Endothelial cell of umbilical vein (primary cell): ENCODE measurements around the gene TLR9. TPM values are rescaled to one million over a fixed set of nuclear protein-coding genes. Genes with fewer than 3 reads are reported as not detected.

Source experiments
- BruUV-seq: library from RNA; stranded (reverse); fragments of 400-500 nt; replicated peaks from 2 replicates; lab custom pipeline; 2021; lab: Mats Ljungman, UMichigan
- CTCF ChIA-PET: fragments of 300-600, 350-600 bp; sonication (Branson Sonifier 250); formaldehyde crosslinking; loops from one replicate; lab custom pipeline; 2021; ENCODE audit warnings: antibody characterized with exemption, inconsistent platforms; lab: Charles Lee
- POLR2A ChIA-PET: fragments of 300-600, 350-600 bp; sonication (Branson Sonifier 250); formaldehyde crosslinking; loops from one replicate; lab custom pipeline; 2021; ENCODE audit warnings: antibody characterized with exemption, inconsistent platforms; lab: Charles Lee
- DNase-seq: peaks from one replicate; pipeline ENCODE4 v3.0.0-alpha.2; 2011; ENCODE audit warnings: low read depth, low spot score
- FAIRE-seq: peaks from 2 replicates; lab custom pipeline; 2011; peaks lifted over from hg19 to GRCh38; lab: Jason Lieb, UNC
- H2AFZ ChIP-seq: 2 replicates; pipeline ENCODE4 v1.6.0; 2012; ENCODE audit warnings: low read depth, low read length, control low read depth, inconsistent platforms
- H3K27ac ChIP-seq: 2 replicates; pipeline ENCODE4 v1.5.1; 2011; ENCODE audit warnings: low read depth, mild to moderate bottlenecking, control low read depth, low read length, moderate library complexity; ENCODE audit not compliant: insufficient read depth
- H3K27me3 ChIP-seq, 2 experiments: 2 replicates each; pipeline versions ENCODE4 v1.6.0 to v1.6.1; 2011; ENCODE audit warnings: low read length in 2 of 2, mixed read lengths in 1 of 2; ENCODE audit not compliant: control insufficient read depth in 2 of 2, insufficient read depth in 2 of 2
- H3K36me3 ChIP-seq, 2 experiments: 2 replicates in 1 of 2; 3 replicates in 1 of 2; pipeline ENCODE4 v1.5.1; 2011; ENCODE audit warnings: low read length in 2 of 2, mild to moderate bottlenecking in 1 of 2, moderate library complexity in 1 of 2; ENCODE audit not compliant: control insufficient read depth in 2 of 2, insufficient read depth in 2 of 2; ENCODE audit errors: extremely low read depth in 1 of 2
- H3K4me1 ChIP-seq: 3 replicates; pipeline ENCODE4 v1.5.1; 2011; ENCODE audit warnings: mild to moderate bottlenecking, low read length; ENCODE audit not compliant: control insufficient read depth, insufficient read depth; ENCODE audit errors: extremely low read depth
- H3K4me2 ChIP-seq: 2 replicates; pipeline ENCODE4 v1.6.1; 2011; ENCODE audit warnings: low read length, control low read depth, mixed read lengths; ENCODE audit not compliant: insufficient read depth
- H3K4me3 ChIP-seq, 3 experiments: fragments of 200-600 bp in 1 of 3; sonication (generic), shearing (Covaris generic) in 1 of 3; replicated peaks in 1 of 3; 2 replicates each; pipeline ENCODE4 v1.5.1; 2011 to 2016; ENCODE audit warnings: control low read depth in 3 of 3, low read length in 3 of 3, mild to moderate bottlenecking in 2 of 3, inconsistent platforms in 1 of 3, low read depth in 1 of 3, moderate library complexity in 1 of 3; ENCODE audit not compliant: insufficient read depth in 1 of 3
- H3K79me2 ChIP-seq: 2 replicates; pipeline ENCODE4 v1.6.0; 2012; ENCODE audit warnings: low read length, inconsistent platforms; ENCODE audit not compliant: control insufficient read depth, insufficient read depth
- H3K9ac ChIP-seq: replicated peaks from 2 replicates; pipeline ENCODE3; 2011; ENCODE audit warnings: low read length, control low read depth; ENCODE audit not compliant: insufficient read depth; ENCODE audit errors: extremely low read depth
- H3K9me1 ChIP-seq: replicated peaks from 3 replicates; pipeline ENCODE4 v1.6.0; 2011; ENCODE audit warnings: mild to moderate bottlenecking, low read length; ENCODE audit not compliant: control insufficient read depth, insufficient read depth; ENCODE audit errors: extremely low read depth
- H3K9me3 ChIP-seq: replicated peaks from 2 replicates; pipeline ENCODE4 v1.5.1; 2012; ENCODE audit warnings: low read length, inconsistent platforms; ENCODE audit not compliant: control insufficient read depth, insufficient read depth
- H4K20me1 ChIP-seq: replicated peaks from 2 replicates; pipeline ENCODE3; 2011; ENCODE audit warnings: mild to moderate bottlenecking, low read length; ENCODE audit not compliant: control insufficient read depth, insufficient read depth; ENCODE audit errors: extremely low read depth
- EZH2 ChIP-seq: IDR thresholded peaks from 2 replicates; pipeline ENCODE4 v1.6.1; 2012; ENCODE audit warnings: borderline replicate concordance, low read depth, mild to moderate bottlenecking, moderate library complexity, low read length, inconsistent platforms; ENCODE audit not compliant: severe bottlenecking
- FOS ChIP-seq: IDR thresholded peaks from 2 replicates; pipeline ENCODE4 v1.6.1; 2011; ENCODE audit warnings: mild to moderate bottlenecking, low read length, moderate library complexity, borderline replicate concordance; ENCODE audit not compliant: insufficient read depth
- GATA2 ChIP-seq: IDR thresholded peaks from 2 replicates; pipeline ENCODE4 v1.7.0; 2011; ENCODE audit warnings: low read depth, mild to moderate bottlenecking, moderate library complexity, mixed read lengths, low read length; ENCODE audit not compliant: insufficient read length, insufficient read depth
- JUN ChIP-seq: IDR thresholded peaks from 2 replicates; pipeline ENCODE4 v1.6.1; 2011; ENCODE audit warnings: borderline replicate concordance, low read depth; ENCODE audit not compliant: insufficient read length, insufficient read depth
- MYC ChIP-seq: IDR thresholded peaks from one replicate; pipeline ENCODE4 v1.6.1; 2011; ENCODE audit warnings: mild to moderate bottlenecking, low read depth, low read length
- POLR2A ChIP-seq: IDR thresholded peaks from 2 replicates; pipeline ENCODE4 v1.6.1; 2012; ENCODE audit warnings: low read depth, mild to moderate bottlenecking, control low read depth, low read length
- POLR2AphosphoS5 ChIP-seq: IDR thresholded peaks from 2 replicates; pipeline ENCODE4 v1.6.1; 2012; ENCODE audit warnings: low read depth, mild to moderate bottlenecking, control low read depth, low read length, moderate library complexity; ENCODE audit not compliant: insufficient read depth
- dilution Hi-C: fragments of 300-500 bp; cut with MboI; formaldehyde crosslinking; loops from one replicate; pipeline ENCODE4 v1.15.0; 2019; ENCODE audit warnings: low sequenced_read_pairs; ENCODE audit not compliant: extremely low pct_ligation_motif_present
- intact Hi-C: fragments of 100-400 bp; cut with micrococcal nuclease; formaldehyde crosslinking; loops from one replicate; pipeline ENCODE4 v1.10.0; 2022
- polyA plus RNA-seq, 4 experiments: library from polyadenylated mRNA; depleted of rRNA in 3 of 4; stranded (reverse) in 3 of 4; unstranded in 1 of 4; fragments of >200 nt; gene quantifications; 2 replicates each; pipeline versions ENCODE4 v1.2.1 to v1.2.3, GENCODE V29; 2011 to 2012; ENCODE audit warnings: missing spikeins in 1 of 4
- total RNA-seq: library from RNA; stranded (reverse); gene quantifications from 2 replicates; pipeline ENCODE4 v1.2.3, GENCODE V29; 2021
- TF ChIP-seq, protein P1 (sequence below), 2 donors: IDR thresholded peaks; 1 replicate in 1 of 2; 2 replicates in 1 of 2; pipeline ENCODE4 v1.5.1; 2011; ENCODE audit warnings: low read length in 2 of 2, mild to moderate bottlenecking in 2 of 2, moderate library complexity in 2 of 2, control low read depth in 1 of 2, inconsistent platforms in 1 of 2, low read depth in 1 of 2; ENCODE audit not compliant: insufficient read depth in 1 of 2; ENCODE audit errors: extremely low read depth in 1 of 2
- TF ChIP-seq, protein P2 (sequence below): IDR thresholded peaks from 2 replicates; pipeline ENCODE4 v1.6.1; 2011; ENCODE audit not compliant: insufficient read depth, insufficient read length

Gene TLR9
- total and polyA plus RNA-seq, 2 donors (not counting 3 experiments of a cell fraction or from before 2014, with no cell fraction given), result not detected

DNA sequence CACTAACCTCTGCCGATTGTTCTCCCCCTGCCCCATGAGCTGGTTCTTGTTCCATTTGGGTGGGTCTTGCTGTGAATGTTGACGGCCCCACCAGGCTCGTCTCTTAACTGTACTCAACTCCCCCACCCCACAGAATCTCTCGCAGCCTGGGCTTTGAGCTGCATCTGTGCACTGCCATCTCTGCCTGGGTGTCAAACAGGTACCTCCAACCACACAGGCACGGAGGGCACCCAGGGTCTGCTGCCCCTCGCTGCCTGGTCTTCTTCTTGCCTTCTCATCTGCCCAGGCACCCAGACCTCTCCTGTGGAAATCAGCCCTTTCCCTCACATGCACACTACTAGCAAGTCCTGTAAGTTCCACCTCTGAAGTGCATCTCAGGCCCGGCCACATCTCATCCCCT is 10.1 kb downstream of the TLR9 start:
- ChIA-PET CTCF (no interaction called here), POLR2A (no interaction called here)
- Histone ChIP-seq H3K9ac (no peak overlapping the region), H3K27me3 (no peaks in the 10 kb centered on the region), H3K4me2 (no peak overlapping the region), H3K9me3 (no peaks in the 10 kb centered on the region), H3K4me1 (peaks cover 32% of the 10 kb centered on the region), H4K20me1 (no peaks in the 10 kb centered on the region), H3K9me1 (no peaks in the 10 kb centered on the region), H3K4me3 (no peak overlapping the region), H3K36me3 (peaks cover 14 to 35% of the 10 kb centered on the region in 2 experiments), H2AFZ (no peak overlapping the region), H3K27ac (no peak overlapping the region), H3K79me2 (no peaks in the 10 kb centered on the region)
- intact Hi-C loops (loop anchor here (5.0 kb wide), 1 partner anchor 213 kb away; no protein-coding TSS in a partner anchor), dilution Hi-C loops (no loop called here)
- no peak for TF ChIP-seq GATA2
- no peak for TF ChIP-seq EZH2
- TF ChIP-seq MYC, result no peak
- TF ChIP-seq, protein P1, sequence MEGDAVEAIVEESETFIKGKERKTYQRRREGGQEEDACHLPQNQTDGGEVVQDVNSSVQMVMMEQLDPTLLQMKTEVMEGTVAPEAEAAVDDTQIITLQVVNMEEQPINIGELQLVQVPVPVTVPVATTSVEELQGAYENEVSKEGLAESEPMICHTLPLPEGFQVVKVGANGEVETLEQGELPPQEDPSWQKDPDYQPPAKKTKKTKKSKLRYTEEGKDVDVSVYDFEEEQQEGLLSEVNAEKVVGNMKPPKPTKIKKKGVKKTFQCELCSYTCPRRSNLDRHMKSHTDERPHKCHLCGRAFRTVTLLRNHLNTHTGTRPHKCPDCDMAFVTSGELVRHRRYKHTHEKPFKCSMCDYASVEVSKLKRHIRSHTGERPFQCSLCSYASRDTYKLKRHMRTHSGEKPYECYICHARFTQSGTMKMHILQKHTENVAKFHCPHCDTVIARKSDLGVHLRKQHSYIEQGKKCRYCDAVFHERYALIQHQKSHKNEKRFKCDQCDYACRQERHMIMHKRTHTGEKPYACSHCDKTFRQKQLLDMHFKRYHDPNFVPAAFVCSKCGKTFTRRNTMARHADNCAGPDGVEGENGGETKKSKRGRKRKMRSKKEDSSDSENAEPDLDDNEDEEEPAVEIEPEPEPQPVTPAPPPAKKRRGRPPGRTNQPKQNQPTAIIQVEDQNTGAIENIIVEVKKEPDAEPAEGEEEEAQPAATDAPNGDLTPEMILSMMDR (IDR thresholded peaks at IDR 0.05; ENCODE audit: extremely low read depth in 1 of 2, insufficient read depth in 1 of 2, low read depth in 1 of 2, low read length in 2 of 2), result no peak
- TF ChIP-seq FOS, result no peak
- TF ChIP-seq, protein P2, sequence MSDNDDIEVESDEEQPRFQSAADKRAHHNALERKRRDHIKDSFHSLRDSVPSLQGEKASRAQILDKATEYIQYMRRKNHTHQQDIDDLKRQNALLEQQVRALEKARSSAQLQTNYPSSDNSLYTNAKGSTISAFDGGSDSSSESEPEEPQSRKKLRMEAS, result no peak
- TF ChIP-seq POLR2A, result no peak
- no peak for TF ChIP-seq JUN
- TF ChIP-seq POLR2AphosphoS5, result no peak
- DNase-seq (no peak), FAIRE-seq (no peak)
- no TSS peak for BruUV-seq
